ENCODE results near the gene BPIFB4. TPM values are rescaled to one million over a fixed set of nuclear protein-coding genes. Genes with fewer than 3 reads are reported as not detected.

Gene BPIFB4
- total and polyA plus RNA-seq, 2 donors (not counting 1 experiment from before 2014, with no cell fraction given) = not detected

DNA sequence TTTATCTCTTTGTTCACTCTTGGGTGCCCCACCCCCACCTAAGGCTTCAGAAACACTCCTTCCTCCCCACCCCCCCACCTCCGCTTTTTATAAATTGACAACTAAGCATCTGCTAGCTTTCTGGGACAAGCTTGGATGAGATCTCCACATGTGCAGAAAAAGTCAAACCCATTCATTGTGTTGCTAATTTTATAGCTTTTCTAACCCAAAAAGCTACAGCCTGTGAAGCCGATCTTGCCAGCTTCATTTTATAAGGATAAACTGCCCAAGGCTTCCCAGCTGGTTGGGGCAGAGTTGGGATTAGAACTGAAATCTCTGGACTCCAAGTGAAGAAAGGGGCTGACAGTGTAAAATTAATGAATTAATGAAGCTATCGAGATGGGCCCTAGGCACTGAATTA is 24.1 kb downstream of the BPIFB4 start:
- no peak overlapping the region for H3K4me3 Mint-ChIP-seq
- H3K27ac Mint-ChIP-seq = no peak overlapping the region
- H3K4me1 Mint-ChIP-seq = no peaks in the 10 kb centered on the region
- Histone ChIP-seq H3K9ac (ENCODE audit: low read length) (no peak overlapping the region), H3K27ac (ENCODE audit: low read length in 2 of 2) (no peak overlapping the region), H3K4me3 (ENCODE audit: control extremely low read depth in 1 of 5, extremely low read depth in 1 of 5, insufficient read depth in 1 of 5, low read depth in 2 of 5, low read length in 4 of 5) (no peak overlapping the region), H3K4me2 (replicated peaks; ENCODE audit: low read depth, low read length, poor library complexity, severe bottlenecking) (no peak overlapping the region), H2AFZ (ENCODE audit: insufficient read depth, low read depth, low read length, poor library complexity, severe bottlenecking) (no peak overlapping the region), H3K9me3 (ENCODE audit: control extremely low read depth in 1 of 3, control insufficient read depth in 2 of 3, insufficient read depth in 1 of 3, low read length in 2 of 3) (no peaks in the 10 kb centered on the region), H3K79me2 (ENCODE audit: control insufficient read depth, insufficient read depth, low read length) (no peaks in the 10 kb centered on the region), H4K20me1 (ENCODE audit: control insufficient read depth, insufficient read depth, low read length, poor library complexity, severe bottlenecking) (no peaks in the 10 kb centered on the region), H3K27me3 (replicated peaks in 1 of 4; ENCODE audit: control extremely low read depth in 1 of 4, control insufficient read depth in 3 of 4, insufficient read depth in 4 of 4, low read length in 3 of 4) (no peaks in the 10 kb centered on the region), H3K4me1 (ENCODE audit: control insufficient read depth in 2 of 2, insufficient read depth in 2 of 2, low read length in 2 of 2) (no peaks in the 10 kb centered on the region), H3K36me3 (replicated peaks in 1 of 2; ENCODE audit: control extremely low read depth in 1 of 2, control insufficient read depth in 1 of 2, extremely low read depth in 1 of 2, insufficient read depth in 2 of 2, low read length in 1 of 2) (no peaks in the 10 kb centered on the region)
- H3K9me3 Mint-ChIP-seq (ENCODE audit: insufficient read depth) = no peaks in the 10 kb centered on the region
- DNase-seq (no peak), ATAC-seq (ENCODE audit: low read depth) (no peak)
- TF ChIP-seq, protein P1, sequence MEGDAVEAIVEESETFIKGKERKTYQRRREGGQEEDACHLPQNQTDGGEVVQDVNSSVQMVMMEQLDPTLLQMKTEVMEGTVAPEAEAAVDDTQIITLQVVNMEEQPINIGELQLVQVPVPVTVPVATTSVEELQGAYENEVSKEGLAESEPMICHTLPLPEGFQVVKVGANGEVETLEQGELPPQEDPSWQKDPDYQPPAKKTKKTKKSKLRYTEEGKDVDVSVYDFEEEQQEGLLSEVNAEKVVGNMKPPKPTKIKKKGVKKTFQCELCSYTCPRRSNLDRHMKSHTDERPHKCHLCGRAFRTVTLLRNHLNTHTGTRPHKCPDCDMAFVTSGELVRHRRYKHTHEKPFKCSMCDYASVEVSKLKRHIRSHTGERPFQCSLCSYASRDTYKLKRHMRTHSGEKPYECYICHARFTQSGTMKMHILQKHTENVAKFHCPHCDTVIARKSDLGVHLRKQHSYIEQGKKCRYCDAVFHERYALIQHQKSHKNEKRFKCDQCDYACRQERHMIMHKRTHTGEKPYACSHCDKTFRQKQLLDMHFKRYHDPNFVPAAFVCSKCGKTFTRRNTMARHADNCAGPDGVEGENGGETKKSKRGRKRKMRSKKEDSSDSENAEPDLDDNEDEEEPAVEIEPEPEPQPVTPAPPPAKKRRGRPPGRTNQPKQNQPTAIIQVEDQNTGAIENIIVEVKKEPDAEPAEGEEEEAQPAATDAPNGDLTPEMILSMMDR (IDR thresholded peaks at IDR 0.05) = no peak
- no peak for TF ChIP-seq EZH2 (IDR thresholded peaks at IDR 0.05; ENCODE audit: borderline replicate concordance, insufficient read depth, low read depth, low read length, poor library complexity, severe bottlenecking)
- POLR2A ChIA-PET = no interaction called here
- CTCF ChIA-PET = no interaction called here
- intact Hi-C loops (cut with micrococcal nuclease) = no loop called here
- no CpG with 5 or more reads among the region's 3 CpGs for WGBS (ENCODE audit: insufficient coverage)
- H3K27me3 Mint-ChIP-seq = peaks cover 14% of the 10 kb centered on the region

DNA sequence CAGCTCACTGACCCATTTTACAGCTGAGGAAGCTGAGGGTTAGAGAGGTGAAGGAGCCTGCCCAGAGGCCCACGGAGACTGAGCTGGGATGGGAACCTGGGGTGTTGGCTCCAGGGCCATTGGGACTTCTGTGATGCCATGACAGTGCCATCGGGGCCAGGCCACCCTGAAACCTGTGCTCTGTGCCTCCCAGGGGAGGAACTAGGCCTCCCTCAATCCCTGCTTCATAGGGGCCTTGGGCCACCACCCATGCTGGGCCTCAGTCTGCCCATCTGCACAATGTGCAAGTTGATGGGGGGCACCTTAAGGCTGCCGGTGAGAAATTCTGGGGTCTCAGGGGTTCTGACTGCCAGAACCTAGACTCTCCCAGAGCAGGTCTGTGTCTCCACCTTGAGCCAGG is 24.9 kb downstream of the BPIFB4 start:
- H4K20me1 ChIP-seq (ENCODE audit: control insufficient read depth, insufficient read depth, low read length, poor library complexity, severe bottlenecking) = no peaks in the 10 kb centered on the region
- H3K4me2 ChIP-seq (replicated peaks; ENCODE audit: low read depth, low read length, poor library complexity, severe bottlenecking) = no peak overlapping the region
- no peak for ATAC-seq (ENCODE audit: low read depth)
- no peak for DNase-seq
- H2AFZ ChIP-seq (ENCODE audit: insufficient read depth, low read depth, low read length, poor library complexity, severe bottlenecking) = no peak overlapping the region
- TF ChIP-seq, protein P1 (IDR thresholded peaks at IDR 0.05) = no peak
- H3K79me2 ChIP-seq (ENCODE audit: control insufficient read depth, insufficient read depth, low read length) = no peaks in the 10 kb centered on the region
- H3K9ac ChIP-seq (ENCODE audit: low read length) = no peak overlapping the region
- Mint-ChIP-seq H3K27me3 (peaks cover 8% of the 10 kb centered on the region), H3K9me3 (ENCODE audit: insufficient read depth) (no peaks in the 10 kb centered on the region), H3K4me1 (no peaks in the 10 kb centered on the region), H3K27ac (no peak overlapping the region), H3K4me3 (no peak overlapping the region)
- intact Hi-C loops (cut with micrococcal nuclease) = no loop called here
- ChIA-PET CTCF (no interaction called here), POLR2A (no interaction called here)
- no peaks in the 10 kb centered on the region for H3K27me3 ChIP-seq (replicated peaks in 1 of 4; ENCODE audit: control extremely low read depth in 1 of 4, control insufficient read depth in 3 of 4, insufficient read depth in 4 of 4, low read length in 3 of 4)
- no peaks in the 10 kb centered on the region for H3K4me1 ChIP-seq (ENCODE audit: control insufficient read depth in 2 of 2, insufficient read depth in 2 of 2, low read length in 2 of 2)
- H3K36me3 ChIP-seq (replicated peaks in 1 of 2; ENCODE audit: control extremely low read depth in 1 of 2, control insufficient read depth in 1 of 2, extremely low read depth in 1 of 2, insufficient read depth in 2 of 2, low read length in 1 of 2) = no peaks in the 10 kb centered on the region
- no peaks in the 10 kb centered on the region for H3K9me3 ChIP-seq (ENCODE audit: control extremely low read depth in 1 of 3, control insufficient read depth in 2 of 3, insufficient read depth in 1 of 3, low read length in 2 of 3)
- H3K27ac ChIP-seq (ENCODE audit: low read length in 2 of 2) = no peak overlapping the region
- WGBS (ENCODE audit: insufficient coverage) = 77% methylated on average over 3 of the region's 3 CpGs
- H3K4me3 ChIP-seq (ENCODE audit: control extremely low read depth in 1 of 5, extremely low read depth in 1 of 5, insufficient read depth in 1 of 5, low read depth in 2 of 5, low read length in 4 of 5) = no peak overlapping the region
